OCI-LY3 (cell line): ENCODE results near the gene KRT4.

ENCODE experiments used
- CTCF ChIP-seq: fragments of 200-600, 300-600 bp; sonication (generic); IDR thresholded peaks from 2 replicates; pipeline ENCODE4 v1.5.1; 2014; ENCODE audit warnings: antibody characterized with exemption, low read length, low read depth
- EZH2phosphoT487 ChIP-seq: fragments of 200-600 bp; shearing (Covaris generic); IDR thresholded peaks from 2 replicates; pipeline ENCODE4 v1.6.1; 2018; ENCODE audit warnings: antibody characterized with exemption, mixed run types, low read depth

GRCh38 chr12:52796839-52797528, 16.9 kb downstream of the KRT4 start:
- TF ChIP-seq CTCF (no peak), EZH2phosphoT487 (no peak)
